AG10803 (cell line): ENCODE results near the gene CD109.

Source experiments
- DNase-seq: peaks from one replicate; pipeline ENCODE4 v3.0.0; 2010; ENCODE audit warnings: low read depth
- H3K4me3 ChIP-seq: 2 replicates; pipeline ENCODE4 v1.5.1; 2011; ENCODE audit warnings: mild to moderate bottlenecking, low read length, control low read depth
- TF ChIP-seq, protein P1 (sequence below): conservative IDR thresholded peaks from 2 replicates; pipeline ENCODE4 v1.5.1; 2011; ENCODE audit warnings: mild to moderate bottlenecking, low read length, control low read depth, inconsistent platforms

The CD109 gene

GRCh38 chr6:73866305-73866704 is 170.3 kb downstream of the CD109 start:
- H3K4me3 ChIP-seq, result no peak overlapping the region
- TF ChIP-seq, protein P1, sequence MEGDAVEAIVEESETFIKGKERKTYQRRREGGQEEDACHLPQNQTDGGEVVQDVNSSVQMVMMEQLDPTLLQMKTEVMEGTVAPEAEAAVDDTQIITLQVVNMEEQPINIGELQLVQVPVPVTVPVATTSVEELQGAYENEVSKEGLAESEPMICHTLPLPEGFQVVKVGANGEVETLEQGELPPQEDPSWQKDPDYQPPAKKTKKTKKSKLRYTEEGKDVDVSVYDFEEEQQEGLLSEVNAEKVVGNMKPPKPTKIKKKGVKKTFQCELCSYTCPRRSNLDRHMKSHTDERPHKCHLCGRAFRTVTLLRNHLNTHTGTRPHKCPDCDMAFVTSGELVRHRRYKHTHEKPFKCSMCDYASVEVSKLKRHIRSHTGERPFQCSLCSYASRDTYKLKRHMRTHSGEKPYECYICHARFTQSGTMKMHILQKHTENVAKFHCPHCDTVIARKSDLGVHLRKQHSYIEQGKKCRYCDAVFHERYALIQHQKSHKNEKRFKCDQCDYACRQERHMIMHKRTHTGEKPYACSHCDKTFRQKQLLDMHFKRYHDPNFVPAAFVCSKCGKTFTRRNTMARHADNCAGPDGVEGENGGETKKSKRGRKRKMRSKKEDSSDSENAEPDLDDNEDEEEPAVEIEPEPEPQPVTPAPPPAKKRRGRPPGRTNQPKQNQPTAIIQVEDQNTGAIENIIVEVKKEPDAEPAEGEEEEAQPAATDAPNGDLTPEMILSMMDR, result no peak
- no peak for DNase-seq

DNA sequence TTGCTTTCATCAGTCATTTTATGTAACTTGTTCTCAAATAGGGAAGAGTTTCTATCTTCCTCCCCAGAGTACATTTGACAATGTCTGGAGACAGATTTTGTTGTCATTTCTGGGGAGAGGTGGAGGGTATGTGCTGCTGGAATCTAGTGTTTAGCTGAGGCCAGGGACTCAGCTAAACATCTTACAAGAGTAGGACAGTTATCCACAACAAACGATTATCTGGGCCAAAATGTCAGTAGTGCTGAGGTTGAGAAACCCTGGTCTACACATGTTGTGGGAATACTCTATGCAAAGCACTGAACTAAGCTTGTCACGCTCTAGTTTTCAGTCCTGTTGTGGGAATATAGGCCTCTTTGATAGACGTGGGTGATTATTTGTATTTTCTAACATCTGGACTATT is 171.4 kb downstream of the CD109 start:
- DNase-seq, result peak; percentile 12
- TF ChIP-seq, protein P1, result no peak
- H3K4me3 ChIP-seq, result no peak overlapping the region

DNA sequence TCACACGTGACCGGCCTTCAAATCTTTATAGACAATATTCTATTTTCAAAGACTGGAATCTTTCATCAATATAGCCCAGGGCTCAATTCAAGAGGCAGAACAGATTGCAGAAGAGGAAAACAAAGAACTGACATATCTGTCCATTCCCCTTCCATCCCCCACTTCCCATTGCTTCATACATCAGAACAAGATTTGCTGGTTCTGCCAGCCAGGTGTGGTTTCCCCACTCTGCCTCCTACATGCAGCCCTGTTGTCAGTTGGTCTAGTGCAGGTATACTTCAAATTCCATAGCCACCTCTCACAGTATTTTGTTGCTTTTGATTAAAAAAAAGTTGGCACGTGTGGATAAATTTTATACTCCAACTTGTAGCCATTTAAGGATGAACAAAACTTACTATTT is 174.9 kb downstream of the CD109 start:
- TF ChIP-seq, protein P1, result no peak
- no peak for DNase-seq
- no peak overlapping the region for H3K4me3 ChIP-seq

GRCh38 chr6:73873081-73873480 is 177.1 kb downstream of the CD109 start:
- DNase-seq, result peak; percentile 68
- no peak overlapping the region for H3K4me3 ChIP-seq
- TF ChIP-seq, protein P1, result no peak
